ENCODE results near the gene SCEL. TPM values are rescaled to one million over a fixed set of nuclear protein-coding genes. Genes with fewer than 3 reads are reported as not detected.

The SCEL gene
- total RNA-seq, 3 donors from 2014 or later (not counting 1 experiment from before 2014, with no cell fraction given) = not detected

DNA sequence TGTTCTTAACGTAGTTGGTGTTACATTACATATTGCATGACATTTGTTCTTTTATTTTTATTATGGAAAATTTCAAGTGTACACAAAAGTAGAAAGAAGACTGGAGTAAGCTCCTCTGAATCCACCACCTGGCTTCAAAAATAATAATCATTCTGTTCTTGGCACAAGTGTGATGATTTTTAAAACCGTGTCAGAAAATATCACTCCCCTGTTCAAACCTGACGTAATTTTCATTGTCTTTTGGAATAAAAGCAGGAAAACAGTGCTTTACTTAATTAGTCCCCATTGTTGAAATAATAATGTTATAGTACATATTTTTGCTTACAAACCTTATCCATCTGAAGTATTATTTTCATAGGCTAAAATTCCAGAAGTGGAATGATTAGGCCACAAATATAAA lies 41.3 kb upstream of the SCEL start:
- H3K4me3 Mint-ChIP-seq = no peak overlapping the region

DNA sequence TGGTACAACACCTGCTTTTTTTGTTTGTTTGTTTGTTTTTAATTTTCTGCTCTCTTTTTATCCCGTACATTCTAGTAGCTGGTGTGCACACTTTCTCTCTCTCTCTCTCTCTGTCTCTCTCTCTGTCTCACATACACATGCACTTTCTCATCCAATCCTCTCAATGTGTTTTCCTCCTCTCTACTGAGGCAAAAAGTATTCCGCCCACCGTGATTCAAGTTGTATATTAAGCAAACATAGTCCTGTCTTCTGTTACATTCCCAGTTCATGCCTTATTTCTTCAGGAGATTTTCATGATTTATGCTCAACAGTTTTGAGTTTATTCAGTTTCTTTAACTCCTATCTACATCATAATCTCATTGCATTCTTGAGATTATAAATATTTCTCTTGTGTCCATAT lies 38.2 kb upstream of the SCEL start:
- TF ChIP-seq, protein P1, sequence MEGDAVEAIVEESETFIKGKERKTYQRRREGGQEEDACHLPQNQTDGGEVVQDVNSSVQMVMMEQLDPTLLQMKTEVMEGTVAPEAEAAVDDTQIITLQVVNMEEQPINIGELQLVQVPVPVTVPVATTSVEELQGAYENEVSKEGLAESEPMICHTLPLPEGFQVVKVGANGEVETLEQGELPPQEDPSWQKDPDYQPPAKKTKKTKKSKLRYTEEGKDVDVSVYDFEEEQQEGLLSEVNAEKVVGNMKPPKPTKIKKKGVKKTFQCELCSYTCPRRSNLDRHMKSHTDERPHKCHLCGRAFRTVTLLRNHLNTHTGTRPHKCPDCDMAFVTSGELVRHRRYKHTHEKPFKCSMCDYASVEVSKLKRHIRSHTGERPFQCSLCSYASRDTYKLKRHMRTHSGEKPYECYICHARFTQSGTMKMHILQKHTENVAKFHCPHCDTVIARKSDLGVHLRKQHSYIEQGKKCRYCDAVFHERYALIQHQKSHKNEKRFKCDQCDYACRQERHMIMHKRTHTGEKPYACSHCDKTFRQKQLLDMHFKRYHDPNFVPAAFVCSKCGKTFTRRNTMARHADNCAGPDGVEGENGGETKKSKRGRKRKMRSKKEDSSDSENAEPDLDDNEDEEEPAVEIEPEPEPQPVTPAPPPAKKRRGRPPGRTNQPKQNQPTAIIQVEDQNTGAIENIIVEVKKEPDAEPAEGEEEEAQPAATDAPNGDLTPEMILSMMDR (IDR thresholded peaks at IDR 0.05) = no peak
- Mint-ChIP-seq H3K4me1 (no peaks in the 10 kb centered on the region), H3K27me3 (ENCODE audit: low read depth in 2 of 2) (peaks cover 7 to 19% of the 10 kb centered on the region in 2 donors), H3K36me3 (no peaks in the 10 kb centered on the region), H3K4me3 (no peak overlapping the region), H3K9me3 (no peaks in the 10 kb centered on the region), H3K27ac (no peak overlapping the region)
- H3K27me3 ChIP-seq (ENCODE audit: control insufficient read depth, insufficient read depth, low read length) = no peaks in the 10 kb centered on the region
- intact Hi-C loops (cut with micrococcal nuclease) = no loop called here
- no peaks in the 10 kb centered on the region for H3K4me1 ChIP-seq (ENCODE audit: control insufficient read depth, insufficient read depth, low read length)
- 92% methylated on average over 3 of the region's 3 CpGs for WGBS (ENCODE audit: insufficient coverage)
- ATAC-seq (no peak), DNase-seq (no peak)
- H3K36me3 ChIP-seq (ENCODE audit: control insufficient read depth, insufficient read depth, low read length) = no peaks in the 10 kb centered on the region
- no peak overlapping the region for H3K4me3 ChIP-seq (ENCODE audit: low read length)
- H3K9me3 ChIP-seq (ENCODE audit: control insufficient read depth, insufficient read depth, low read length) = no peaks in the 10 kb centered on the region
- no peak overlapping the region for H3K27ac ChIP-seq (ENCODE audit: low read length)

More for the DNA sequence above, 41.3 kb upstream of the SCEL start:
- Histone ChIP-seq H3K27me3 (ENCODE audit: control insufficient read depth, insufficient read depth, low read length) (no peaks in the 10 kb centered on the region), H3K27ac (ENCODE audit: low read length) (no peak overlapping the region), H3K9me3 (ENCODE audit: control insufficient read depth, insufficient read depth, low read length) (no peaks in the 10 kb centered on the region), H3K4me1 (ENCODE audit: control insufficient read depth, insufficient read depth, low read length) (no peaks in the 10 kb centered on the region), H3K4me3 (ENCODE audit: low read length) (no peak overlapping the region), H3K36me3 (ENCODE audit: control insufficient read depth, insufficient read depth, low read length) (no peaks in the 10 kb centered on the region)
- intact Hi-C loops (cut with micrococcal nuclease) = loop anchor here (5.0 kb wide), 1 partner anchor 258 kb away; no protein-coding TSS in a partner anchor
- no peak for ATAC-seq
- WGBS (ENCODE audit: insufficient coverage) = 83% methylated on average over 2 of the region's 3 CpGs
- Mint-ChIP-seq H3K9me3 (no peaks in the 10 kb centered on the region), H3K4me1 (no peaks in the 10 kb centered on the region), H3K36me3 (no peaks in the 10 kb centered on the region), H3K27ac (no peak overlapping the region), H3K27me3 (ENCODE audit: low read depth in 2 of 2) (peaks cover 7 to 31% of the 10 kb centered on the region in 2 donors)
- DNase-seq = no peak
- TF ChIP-seq, protein P1 (IDR thresholded peaks at IDR 0.05) = no peak

DNA sequence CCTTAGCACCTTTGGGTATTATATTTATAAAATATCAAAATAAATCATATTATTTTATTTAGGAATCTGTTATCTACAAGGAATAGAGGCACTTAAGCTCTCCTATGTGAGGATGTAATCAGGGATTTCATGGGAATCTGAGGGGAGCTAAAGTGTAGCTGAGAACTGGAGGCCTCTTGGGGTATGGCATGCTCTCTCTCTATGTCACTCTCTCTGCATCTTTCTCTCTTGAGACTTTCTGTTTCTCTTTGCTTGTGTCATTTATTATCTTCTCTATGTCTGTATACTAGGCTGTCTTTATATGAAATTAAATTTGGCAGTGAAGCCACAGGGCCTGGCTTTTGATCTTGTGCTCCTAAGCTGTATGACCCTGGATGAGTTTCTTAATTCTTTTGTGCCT lies 37.7 kb upstream of the SCEL start:
- no peaks in the 10 kb centered on the region for H3K36me3 ChIP-seq (ENCODE audit: control insufficient read depth, insufficient read depth, low read length)
- DNase-seq = no peak
- no peaks in the 10 kb centered on the region for H3K4me1 ChIP-seq (ENCODE audit: control insufficient read depth, insufficient read depth, low read length)
- no peaks in the 10 kb centered on the region for H3K27me3 ChIP-seq (ENCODE audit: control insufficient read depth, insufficient read depth, low read length)
- Mint-ChIP-seq H3K4me1 (no peaks in the 10 kb centered on the region), H3K36me3 (no peaks in the 10 kb centered on the region), H3K4me3 (no peak overlapping the region), H3K9me3 (no peaks in the 10 kb centered on the region), H3K27ac (no peak overlapping the region), H3K27me3 (ENCODE audit: low read depth in 2 of 2) (peaks cover 5 to 14% of the 10 kb centered on the region in 2 donors)
- no peaks in the 10 kb centered on the region for H3K9me3 ChIP-seq (ENCODE audit: control insufficient read depth, insufficient read depth, low read length)
- no peak overlapping the region for H3K4me3 ChIP-seq (ENCODE audit: low read length)
- no peak for ATAC-seq
- intact Hi-C loops (cut with micrococcal nuclease) = no loop called here
- H3K27ac ChIP-seq (ENCODE audit: low read length) = no peak overlapping the region
- TF ChIP-seq, protein P1 (IDR thresholded peaks at IDR 0.05) = no peak

DNA sequence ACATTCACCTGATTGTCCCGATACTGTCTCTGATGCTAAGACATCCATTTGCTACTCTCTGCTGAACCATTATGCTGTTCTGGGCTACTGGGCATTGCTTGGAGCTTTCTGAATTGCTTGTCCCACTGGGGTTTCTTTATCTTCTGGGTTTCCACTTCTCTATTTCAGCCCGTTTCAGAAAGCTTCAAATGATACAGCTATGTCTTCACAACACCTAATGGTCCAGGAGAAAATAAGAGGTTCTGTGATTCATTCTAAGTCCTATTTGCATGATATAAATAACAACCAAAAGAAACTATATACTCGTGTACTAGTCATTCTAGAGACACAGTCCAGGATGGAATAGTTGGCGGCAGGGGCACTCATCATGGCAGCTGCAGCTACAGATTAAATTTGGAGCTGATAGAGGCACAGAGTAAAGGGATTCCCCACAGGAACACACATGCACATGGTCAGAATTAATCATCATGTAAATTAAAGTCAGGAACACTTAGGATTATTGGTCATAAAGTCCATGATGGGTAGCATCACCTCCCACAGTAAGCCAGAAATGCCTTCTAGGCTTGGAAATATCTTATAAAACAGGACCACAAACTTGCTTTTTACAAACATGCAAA lies 33.3 kb upstream of the SCEL start:
- Mint-ChIP-seq H3K4me3 (no peak overlapping the region), H3K4me1 (no peaks in the 10 kb centered on the region), H3K9me3 (no peaks in the 10 kb centered on the region), H3K27ac (no peak overlapping the region), H3K36me3 (no peaks in the 10 kb centered on the region), H3K27me3 (ENCODE audit: low read depth in 2 of 2) (peaks cover 2 to 6% of the 10 kb centered on the region in 2 donors)
- intact Hi-C loops (cut with micrococcal nuclease) = no loop called here
- H3K9me3 ChIP-seq (ENCODE audit: control insufficient read depth, insufficient read depth, low read length) = no peaks in the 10 kb centered on the region
- TF ChIP-seq, protein P1 (IDR thresholded peaks at IDR 0.05) = no peak
- no peak overlapping the region for H3K4me3 ChIP-seq (ENCODE audit: low read length)
- 72% methylated on average over 4 of the region's 4 CpGs for WGBS (ENCODE audit: insufficient coverage)
- no peak for ATAC-seq
- H3K36me3 ChIP-seq (ENCODE audit: control insufficient read depth, insufficient read depth, low read length) = no peaks in the 10 kb centered on the region
- H3K27ac ChIP-seq (ENCODE audit: low read length) = no peak overlapping the region
- no peaks in the 10 kb centered on the region for H3K27me3 ChIP-seq (ENCODE audit: control insufficient read depth, insufficient read depth, low read length)
- no peaks in the 10 kb centered on the region for H3K4me1 ChIP-seq (ENCODE audit: control insufficient read depth, insufficient read depth, low read length)
- DNase-seq = no peak

Data from natural killer cell (primary cell).